ENCODE data around the gene ZNF777.
"Not testable (repeated sequence)": the region's sequence is repeated elsewhere in the genome, so short reads cannot be mapped to it uniquely, and the experiment has no call there.

ZNF777 gene

GRCh38 chr7:149448961-149449360 lies 11.9 kb downstream of the ZNF777 start:
- no peak for DNase-seq

GRCh38 chr7:149446026-149446425 lies 14.8 kb downstream of the ZNF777 start:
- not testable (repeated sequence) for DNase-seq

DNA sequence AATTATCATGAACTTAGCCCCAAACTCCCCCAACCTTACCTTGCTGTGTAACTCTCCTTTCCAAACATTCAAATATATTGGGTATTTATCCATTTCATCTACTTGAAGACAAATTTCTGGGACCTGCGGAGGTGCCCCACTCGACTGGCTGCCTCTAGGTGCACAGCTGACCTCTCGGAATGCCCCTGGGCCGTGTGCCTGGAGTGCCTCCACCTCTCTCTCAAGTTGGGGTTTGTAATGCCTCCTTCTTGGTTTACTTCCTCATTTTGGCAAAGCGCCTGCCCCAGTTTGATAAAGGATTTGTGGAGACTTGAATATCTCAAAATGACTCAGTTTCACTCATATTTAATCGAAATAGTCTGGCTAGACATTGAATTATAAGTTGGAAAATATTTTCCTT lies 16.6 kb downstream of the ZNF777 start:
- DNase-seq: no peak

- no peak for DNase-seq
These were observed 17.3 kb downstream of the ZNF777 start for GRCh38 chr7:149443523-149443922.

- DNase-seq: no peak
These were observed 17.9 kb downstream of the ZNF777 start for GRCh38 chr7:149442924-149443323.

DNA sequence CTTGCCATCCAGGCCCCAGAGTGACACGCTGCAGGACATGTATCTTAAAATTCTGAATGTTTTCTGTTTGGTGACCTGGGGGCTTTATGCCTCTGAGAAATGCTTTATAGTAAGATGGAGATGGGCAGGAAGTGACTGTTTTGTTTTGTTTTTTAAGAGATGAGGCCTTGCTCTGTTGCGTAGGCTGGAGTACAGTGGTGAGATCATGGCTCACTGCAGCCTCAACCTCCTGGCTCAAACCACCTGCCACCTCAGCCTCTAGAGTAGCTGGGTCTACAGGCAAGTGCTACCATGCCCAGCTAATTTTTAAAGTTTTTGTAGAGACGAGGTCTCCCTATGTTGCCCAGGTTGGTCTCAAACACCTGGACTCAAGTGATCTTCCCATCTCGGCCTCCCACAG lies 20.6 kb downstream of the ZNF777 start:
- no peak for DNase-seq

DNA sequence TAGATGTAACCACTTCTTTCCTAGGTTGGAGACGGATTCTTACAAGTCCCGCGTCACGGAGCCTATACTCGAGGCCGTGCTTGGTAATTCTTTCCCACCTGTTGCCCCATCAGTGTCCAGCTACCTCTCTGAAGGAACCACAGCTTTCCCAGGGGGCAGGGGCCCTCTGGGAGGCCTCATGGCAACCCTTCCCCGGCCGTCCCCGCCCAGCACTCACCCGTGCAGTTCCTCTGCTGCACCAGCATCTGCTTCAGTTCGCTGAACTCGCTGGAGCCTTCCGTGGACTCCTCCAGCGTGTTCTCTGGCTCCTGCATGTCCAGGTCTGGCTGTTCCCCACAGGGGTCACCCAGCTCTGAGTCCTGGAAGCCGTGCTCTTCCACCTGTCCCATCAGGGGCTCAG lies 24.5 kb downstream of the ZNF777 start:
- no peak for DNase-seq

DNA sequence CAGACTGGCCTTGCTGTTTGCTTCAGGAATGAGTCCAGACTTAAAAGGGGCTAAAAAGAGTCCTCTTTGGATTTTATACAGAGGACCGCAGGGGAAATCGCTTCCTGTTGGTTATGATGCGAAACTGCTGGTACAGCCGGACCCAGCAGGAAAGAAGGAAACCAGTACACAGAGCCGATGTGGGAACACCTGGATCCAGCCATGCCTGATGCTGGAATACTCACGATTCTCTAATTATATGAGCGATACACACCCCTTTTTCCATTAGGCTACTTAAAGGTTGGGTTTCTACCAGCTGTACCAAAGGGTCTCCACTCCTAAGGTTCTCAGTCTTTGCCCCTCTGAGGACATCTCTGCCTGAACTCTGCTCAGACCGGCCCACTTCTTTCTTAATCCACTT lies 27.7 kb downstream of the ZNF777 start:
- DNase-seq: no peak

DNA sequence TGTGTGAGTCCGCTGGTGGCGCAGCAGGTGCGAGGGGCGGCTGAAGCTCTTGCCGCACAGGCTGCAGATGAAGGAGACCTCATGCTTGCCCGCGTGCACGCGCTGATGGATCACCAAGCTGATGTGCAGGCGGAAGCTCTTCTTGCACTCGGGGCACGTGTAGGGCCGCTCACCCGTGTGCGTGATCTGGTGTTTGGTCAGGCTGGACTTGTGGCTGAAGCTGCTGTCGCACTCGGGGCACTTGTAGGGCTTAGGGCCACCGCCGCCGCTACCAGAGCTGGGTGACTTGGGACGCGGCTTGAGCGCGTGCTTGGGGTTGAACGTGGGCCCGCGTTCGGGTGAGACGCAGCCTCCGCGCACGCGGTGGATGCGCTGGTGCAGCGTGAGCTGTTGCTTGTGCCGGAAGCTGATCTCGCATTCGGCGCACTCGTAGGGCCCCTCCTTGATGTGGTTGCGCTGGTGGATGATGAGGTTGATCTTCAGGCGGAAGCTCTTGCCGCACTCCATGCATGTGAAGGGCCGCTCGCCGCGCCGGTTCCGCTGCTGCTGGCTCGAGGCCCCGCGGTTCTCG lies 28.7 kb downstream of the ZNF777 start:
- no peak for DNase-seq

GRCh38 chr7:149431486-149432120 lies 29.3 kb downstream of the ZNF777 start:
- no peak for DNase-seq

DNA sequence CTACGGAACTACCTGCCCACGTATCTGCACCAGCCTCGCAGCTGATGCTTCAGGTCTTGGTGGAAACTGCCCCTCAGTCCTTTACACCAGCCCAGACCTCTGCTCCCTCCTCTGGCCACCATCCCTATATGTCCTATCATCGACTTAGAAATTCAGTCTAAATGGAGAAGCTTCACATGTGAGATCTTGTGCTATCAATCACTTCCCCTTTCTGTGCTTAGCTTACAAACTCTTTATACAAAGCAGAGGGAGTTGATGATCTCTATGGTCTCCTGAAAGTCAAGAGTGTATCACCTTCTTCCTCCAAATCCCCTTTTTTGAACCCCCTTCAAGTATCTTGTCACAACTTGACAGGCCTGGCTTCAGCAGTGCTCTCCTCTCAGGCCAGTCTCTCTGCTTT lies 30.7 kb downstream of the ZNF777 start:
- no peak for DNase-seq

GRCh38 chr7:149427893-149428292 lies 33.0 kb downstream of the ZNF777 start:
- no peak for DNase-seq

GRCh38 chr7:149427096-149427680 lies 33.7 kb downstream of the ZNF777 start:
- DNase-seq: no peak

GRCh38 chr7:149423449-149424110 lies 37.3 kb downstream of the ZNF777 start:
- DNase-seq: no peak

GRCh38 chr7:149422914-149423301 lies 38.0 kb downstream of the ZNF777 start:
- DNase-seq: peak; percentile 56

DNA sequence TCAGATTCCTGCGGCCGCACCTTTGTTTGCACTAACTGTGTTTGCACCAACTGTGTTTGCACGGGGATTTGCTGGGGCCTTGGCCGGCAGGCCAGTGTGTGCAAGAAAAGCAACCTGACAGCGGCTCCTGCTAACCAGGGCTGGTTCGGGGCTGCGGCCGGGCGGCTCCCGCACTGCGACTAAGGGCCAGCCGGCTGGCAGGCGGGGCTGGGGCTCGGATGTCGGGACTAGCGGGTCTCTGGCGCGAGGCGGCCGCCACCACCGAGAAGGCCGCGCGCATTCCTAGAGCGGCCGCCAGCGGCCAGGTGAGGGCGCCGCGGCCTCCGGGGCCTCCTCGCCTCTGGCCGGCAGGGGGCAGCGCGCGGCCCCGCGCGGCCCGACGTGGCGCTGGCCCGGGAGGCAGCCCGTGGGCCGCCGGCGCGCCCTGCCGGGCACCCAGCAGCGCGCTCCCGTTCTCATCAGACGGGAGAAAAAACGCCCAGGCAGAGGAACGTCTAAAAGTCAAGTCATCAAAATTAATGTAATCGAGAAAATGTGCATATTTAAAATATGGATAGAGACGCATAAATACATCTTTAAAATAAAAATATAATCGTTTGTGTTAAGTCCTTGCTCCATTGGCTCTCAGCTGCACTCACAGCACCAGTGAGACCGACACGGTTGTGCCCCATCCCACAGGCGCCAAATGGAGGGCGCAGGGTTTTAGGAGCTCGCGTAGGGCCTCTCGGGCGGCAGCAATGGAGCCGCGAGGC lies 38.5 kb downstream of the ZNF777 start:
- DNase-seq: peak; percentile 76

DNA sequence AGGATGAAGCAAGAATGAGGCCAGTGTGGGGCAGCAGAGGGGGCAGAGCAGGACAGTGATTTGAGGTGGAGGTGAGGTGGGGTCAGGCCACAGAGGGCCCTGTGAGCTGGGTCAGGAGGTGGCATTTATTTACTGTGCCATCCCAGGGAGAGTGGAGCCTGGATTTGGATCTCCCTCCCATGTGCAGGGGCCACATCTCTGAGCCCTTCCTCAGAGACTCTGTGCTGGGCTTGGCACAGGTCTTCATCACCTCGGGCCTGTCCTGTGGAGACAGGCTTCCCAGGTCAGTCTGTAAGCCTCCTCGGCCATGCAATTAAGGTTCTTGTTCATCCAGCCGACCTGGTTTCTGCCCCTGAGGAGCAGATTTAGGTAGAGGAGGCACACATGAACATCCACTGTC lies 40.9 kb downstream of the ZNF777 start:
- DNase-seq: no peak

GRCh38 chr7:149415391-149416071 lies 45.3 kb downstream of the ZNF777 start:
- no peak for DNase-seq

GRCh38 chr7:149414745-149415390 lies 46.0 kb downstream of the ZNF777 start:
- peak; percentile 83 for DNase-seq

- DNase-seq: no peak
These were observed 46.7 kb downstream of the ZNF777 start for GRCh38 chr7:149414171-149414570.

GRCh38 chr7:149413083-149413482 lies 47.8 kb downstream of the ZNF777 start:
- not testable (repeated sequence) for DNase-seq

- no peak for DNase-seq
These were observed 51.0 kb downstream of the ZNF777 start for GRCh38 chr7:149409895-149410294.

Data from stimulated activated CD8-positive, alpha-beta memory T cell treated with anti-CD3 and anti-CD28 coated beads, Interleukin-4, amount 100 ng/mL, for 48 hours (primary cell).